Prostate gland (tissue), 2 donors: ENCODE measurements around the gene EFCC1.

Experiments used
- POLR2A ChIP-seq: fragments of 450-650 bp; IDR thresholded peaks from one replicate; pipeline ENCODE4 v1.6.1; 2016; ENCODE audit warnings: antibody characterized with exemption, mild to moderate bottlenecking
- TF ChIP-seq, protein P1 (sequence below), 4 experiments: fragments of 200-600 bp in 2 of 4; fragments of 450-650 bp in 2 of 4; sonication (generic) in 2 of 4; IDR thresholded peaks; 1 replicate in 3 of 4; 2 replicates in 1 of 4; pipeline ENCODE4 v1.5.1; 2016 to 2019; ENCODE audit warnings: antibody characterized with exemption in 4 of 4, mild to moderate bottlenecking in 2 of 4, moderate library complexity in 2 of 4

DNA sequence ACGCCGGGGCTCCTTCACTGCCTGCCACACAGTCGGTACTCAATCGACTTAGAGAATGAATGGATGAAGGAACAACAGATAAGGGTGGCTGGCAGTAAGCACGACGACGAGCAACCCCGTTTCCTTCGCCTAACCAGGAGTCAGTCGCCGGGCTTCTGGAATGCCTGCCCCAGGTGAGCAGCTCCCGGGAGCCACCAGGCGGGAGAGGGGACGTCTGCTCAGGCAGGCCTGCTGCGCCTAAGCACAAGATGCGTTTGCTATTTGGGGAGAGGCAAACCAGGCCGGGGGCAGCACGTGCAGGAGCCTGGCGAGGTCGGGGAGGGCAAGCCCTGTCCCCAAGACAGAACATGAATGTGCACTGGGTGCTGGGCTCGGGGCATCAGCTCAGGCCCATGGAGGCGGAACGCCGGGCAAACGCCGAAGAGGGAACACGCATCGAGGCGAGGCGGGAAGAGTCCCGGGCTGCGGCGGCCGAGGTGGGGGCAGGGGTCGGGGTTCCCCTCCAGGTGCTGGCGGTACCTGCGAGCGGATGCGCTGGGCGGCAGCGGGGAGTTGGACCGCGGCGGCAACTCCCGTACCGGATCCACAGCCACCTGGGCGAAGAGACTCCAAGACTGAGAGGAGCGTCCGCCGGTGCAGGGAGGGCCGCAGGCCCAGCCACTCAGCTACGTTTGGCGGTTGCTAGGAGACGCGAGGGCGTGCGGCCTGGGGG lies 7.5 kb upstream of the EFCC1 start, which contains the start of gene CFAP92:
- TF ChIP-seq, protein P1, sequence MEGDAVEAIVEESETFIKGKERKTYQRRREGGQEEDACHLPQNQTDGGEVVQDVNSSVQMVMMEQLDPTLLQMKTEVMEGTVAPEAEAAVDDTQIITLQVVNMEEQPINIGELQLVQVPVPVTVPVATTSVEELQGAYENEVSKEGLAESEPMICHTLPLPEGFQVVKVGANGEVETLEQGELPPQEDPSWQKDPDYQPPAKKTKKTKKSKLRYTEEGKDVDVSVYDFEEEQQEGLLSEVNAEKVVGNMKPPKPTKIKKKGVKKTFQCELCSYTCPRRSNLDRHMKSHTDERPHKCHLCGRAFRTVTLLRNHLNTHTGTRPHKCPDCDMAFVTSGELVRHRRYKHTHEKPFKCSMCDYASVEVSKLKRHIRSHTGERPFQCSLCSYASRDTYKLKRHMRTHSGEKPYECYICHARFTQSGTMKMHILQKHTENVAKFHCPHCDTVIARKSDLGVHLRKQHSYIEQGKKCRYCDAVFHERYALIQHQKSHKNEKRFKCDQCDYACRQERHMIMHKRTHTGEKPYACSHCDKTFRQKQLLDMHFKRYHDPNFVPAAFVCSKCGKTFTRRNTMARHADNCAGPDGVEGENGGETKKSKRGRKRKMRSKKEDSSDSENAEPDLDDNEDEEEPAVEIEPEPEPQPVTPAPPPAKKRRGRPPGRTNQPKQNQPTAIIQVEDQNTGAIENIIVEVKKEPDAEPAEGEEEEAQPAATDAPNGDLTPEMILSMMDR (IDR thresholded peaks at IDR 0.05), result no peak
- TF ChIP-seq POLR2A, result peak; percentile 52
